ENCODE results near the gene DDX5. TPM values are rescaled to one million over a fixed set of nuclear protein-coding genes. Genes with fewer than 3 reads are reported as not detected.

The DDX5 gene
- total RNA-seq, 1 experiment from 2014 or later, result 869 TPM

- Histone ChIP-seq H3K23ac (ENCODE audit: insufficient read length, low read depth, low read length) (no peak overlapping the region), H3K79me1 (ENCODE audit: insufficient read depth, low read depth, low read length, poor library complexity, severe bottlenecking) (no peaks in the 10 kb centered on the region), H3T11ph (ENCODE audit: low read length) (no peak overlapping the region), H3K9ac (ENCODE audit: extremely low read depth, insufficient read length, low read length) (no peak overlapping the region), H3K27ac (ENCODE audit: insufficient read length, low read depth, low read length) (no peak overlapping the region), H3K4me2 (ENCODE audit: insufficient read depth, insufficient read length, low read length) (no peak overlapping the region), H3K27me3 (ENCODE audit: insufficient read depth, low read length) (no peaks in the 10 kb centered on the region), H4K5ac (ENCODE audit: insufficient read length, low read depth, low read length) (no peak overlapping the region), H4K91ac (ENCODE audit: insufficient read length, low read depth, low read length) (no peak overlapping the region), H2BK20ac (ENCODE audit: low read depth, low read length, poor library complexity, severe bottlenecking) (no peak overlapping the region), H3K23me2 (ENCODE audit: insufficient read length, low read depth, low read length, poor library complexity, severe bottlenecking) (no peaks in the 10 kb centered on the region), H3K4ac (ENCODE audit: low read depth, low read length) (no peak overlapping the region), H2BK12ac (ENCODE audit: insufficient read length, low read depth, low read length) (no peak overlapping the region), H2BK5ac (ENCODE audit: insufficient read length, low read length) (no peak overlapping the region), H3K14ac (ENCODE audit: insufficient read depth, low read length) (no peak overlapping the region), H2AFZ (ENCODE audit: low read length) (no peak overlapping the region), H3K4me1 (ENCODE audit: insufficient read depth, low read length) (no peaks in the 10 kb centered on the region), H4K20me1 (ENCODE audit: control insufficient read depth, insufficient read depth, insufficient read length) (no peaks in the 10 kb centered on the region), H3K18ac (ENCODE audit: insufficient read length, low read depth, low read length) (no peak overlapping the region), H2AK5ac (ENCODE audit: insufficient read length, low read length) (no peak overlapping the region), H3K79me2 (ENCODE audit: insufficient read depth, low read length) (no peaks in the 10 kb centered on the region), H2BK120ac (ENCODE audit: low read depth, low read length, poor library complexity, severe bottlenecking) (no peak overlapping the region), H2BK15ac (ENCODE audit: low read depth, low read length) (no peak overlapping the region), H3K56ac (ENCODE audit: insufficient read length, low read depth, low read length) (no peak overlapping the region), H4K8ac (replicated peaks; ENCODE audit: insufficient read length, low read depth, low read length) (no peak overlapping the region), H3K9me3 (ENCODE audit: control insufficient read depth, low read depth, low read length) (no peaks in the 10 kb centered on the region)
- Mint-ChIP-seq H3K27ac (no peak overlapping the region), H3K9me3 (no peaks in the 10 kb centered on the region), H3K4me1 (no peaks in the 10 kb centered on the region), H3K27me3 (ENCODE audit: low read depth) (no peaks in the 10 kb centered on the region), H3K36me3 (ENCODE audit: insufficient read depth in 1 of 3, low read depth in 3 of 3) (peaks cover 15 to 76% (median 50%) of the 10 kb centered on the region in 3 experiments), H3K4me3 (no peak overlapping the region)
- DNase-seq, result no peak
- no CpG with 5 or more reads among the region's 2 CpGs for WGBS (ENCODE audit: extremely low coverage, insufficient read length, low lambda C conversion rate)
- TF ChIP-seq CTCF (conservative IDR thresholded peaks at IDR 0.05), result no peak
Observed at GRCh38 chr17:64536913-64537312, 30.8 kb upstream of the DDX5 start.
